SK-N-SH treated with all-trans-retinoic acid at 6 μM for 48 hours (cell line): ENCODE results near the gene MBLAC2.

Experiments
- ATAC-seq: fragments of 200-7000 bp; cut with Tn5 transposase; 3 replicates; pipeline ENCODE4 v1.9.1; 2020; ENCODE audit warnings: mild to moderate bottlenecking, moderate library complexity
- BACH2 ChIP-seq: fragments of 250-450 bp; sonication (Bioruptor Pico); IDR thresholded peaks from 2 replicates; pipeline ENCODE4 v1.9.0; 2021; ENCODE audit warnings: mild to moderate bottlenecking, borderline replicate concordance
- CSDC2 ChIP-seq: fragments of 250-450 bp; sonication (Bioruptor Pico); IDR thresholded peaks from 2 replicates; pipeline ENCODE4 v1.5.0; 2020; ENCODE audit warnings: mild to moderate bottlenecking, moderate library complexity
- ESRRG ChIP-seq: fragments of 250-450 bp; sonication (Bioruptor Pico); IDR thresholded peaks from 2 replicates; pipeline ENCODE4 v1.6.1; 2021; ENCODE audit warnings: mild to moderate bottlenecking
- GLIS3 ChIP-seq: fragments of 250-450 bp; sonication (Bioruptor Pico); IDR thresholded peaks from 2 replicates; pipeline ENCODE4 v1.5.0; 2020; ENCODE audit warnings: mild to moderate bottlenecking, moderate library complexity
- OSR1 ChIP-seq: fragments of 250-450 bp; sonication (Bioruptor Pico); IDR thresholded peaks from 2 replicates; pipeline ENCODE4 v1.8.0; 2022; ENCODE audit warnings: moderate library complexity, mild to moderate bottlenecking, inconsistent platforms
- PATZ1 ChIP-seq: fragments of 250-450 bp; sonication (Bioruptor Pico); IDR thresholded peaks from 2 replicates; pipeline ENCODE4 v1.8.0; 2020; ENCODE audit warnings: mild to moderate bottlenecking, moderate library complexity, borderline replicate concordance
- TCF4 ChIP-seq: fragments of 250-450 bp; sonication (Bioruptor Pico); IDR thresholded peaks from 2 replicates; pipeline ENCODE4 v1.8.0; 2021; ENCODE audit warnings: mild to moderate bottlenecking, moderate library complexity, borderline replicate concordance
- ZC3H10 ChIP-seq: fragments of 250-450 bp; sonication (Bioruptor Pico); IDR thresholded peaks from 2 replicates; pipeline ENCODE4 v1.5.1; 2021; ENCODE audit warnings: mild to moderate bottlenecking, moderate library complexity
- ZFP3 ChIP-seq: fragments of 250-450 bp; sonication (Bioruptor Pico); IDR thresholded peaks from 2 replicates; pipeline ENCODE4 v1.5.0; 2020; ENCODE audit warnings: mild to moderate bottlenecking, moderate library complexity
- ZFP30 ChIP-seq: fragments of 450-650 bp; formaldehyde crosslinking; IDR thresholded peaks from 2 replicates; pipeline ENCODE4 v1.5.0; 2022; ENCODE audit warnings: mild to moderate bottlenecking, moderate library complexity
- ZNF565 ChIP-seq: fragments of 450-650 bp; formaldehyde crosslinking; conservative IDR thresholded peaks from 2 replicates; pipeline ENCODE4 v1.5.0; 2020; ENCODE audit warnings: low read depth, mild to moderate bottlenecking, moderate library complexity
- ZNF70 ChIP-seq: fragments of 450-650 bp; formaldehyde crosslinking; IDR thresholded peaks from 2 replicates; pipeline ENCODE4 v1.5.0; 2020; ENCODE audit warnings: mild to moderate bottlenecking, moderate library complexity
- TF ChIP-seq, protein P1 (sequence below): fragments of 250-450 bp; sonication (Bioruptor Pico); IDR thresholded peaks from 2 replicates; pipeline ENCODE4 v1.8.0; 2021; ENCODE audit warnings: low read depth, mild to moderate bottlenecking, moderate library complexity, borderline replicate concordance
- TF ChIP-seq, protein P2 (sequence below): fragments of 250-450 bp; sonication (Bioruptor Pico); IDR thresholded peaks from 2 replicates; pipeline ENCODE4 v1.5.1; 2021; ENCODE audit warnings: mild to moderate bottlenecking, moderate library complexity
- TF ChIP-seq, protein P3 (sequence below): fragments of 250-450 bp; sonication (Bioruptor Pico); IDR thresholded peaks from 2 replicates; pipeline ENCODE4 v1.5.0; 2020; ENCODE audit warnings: mild to moderate bottlenecking, moderate library complexity
- TF ChIP-seq, protein P4 (sequence below): fragments of 250-450 bp; sonication (Bioruptor Pico); IDR thresholded peaks from 2 replicates; pipeline ENCODE4 v1.5.1; 2020; ENCODE audit warnings: low read depth, mild to moderate bottlenecking, moderate library complexity

Gene MBLAC2

DNA sequence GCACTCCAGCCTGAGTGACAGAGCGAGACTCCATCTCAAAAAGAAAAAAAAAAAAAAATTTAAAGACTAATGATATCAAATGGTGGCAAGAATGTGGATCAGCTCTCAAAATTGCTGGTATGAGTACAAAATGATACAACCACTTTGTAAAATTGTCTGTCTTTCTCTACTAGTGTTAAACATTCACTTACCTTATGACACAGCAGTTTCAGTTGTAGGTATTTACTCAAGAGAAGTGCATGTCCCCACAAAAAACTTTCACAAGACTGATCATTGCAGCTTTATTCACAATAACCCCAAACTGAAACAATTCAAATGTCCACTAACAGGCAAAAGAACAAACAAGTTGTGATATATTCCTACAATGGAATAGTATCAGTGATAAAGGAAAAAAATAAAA lies 50.3 kb downstream of the MBLAC2 start:
- TF ChIP-seq PATZ1 (CRISPR knock-in tag), result no peak
- no peak for TF ChIP-seq ZC3H10
- no peak for TF ChIP-seq ZNF565 (CRISPR knock-in tag)
- no peak for TF ChIP-seq OSR1
- no peak for TF ChIP-seq GLIS3 (CRISPR knock-in tag)
- no peak for TF ChIP-seq ZFP30 (CRISPR knock-in tag)
- TF ChIP-seq BACH2 (CRISPR knock-in tag), result no peak
- no peak for TF ChIP-seq ZFP3 (CRISPR knock-in tag)
- no peak for ATAC-seq

DNA sequence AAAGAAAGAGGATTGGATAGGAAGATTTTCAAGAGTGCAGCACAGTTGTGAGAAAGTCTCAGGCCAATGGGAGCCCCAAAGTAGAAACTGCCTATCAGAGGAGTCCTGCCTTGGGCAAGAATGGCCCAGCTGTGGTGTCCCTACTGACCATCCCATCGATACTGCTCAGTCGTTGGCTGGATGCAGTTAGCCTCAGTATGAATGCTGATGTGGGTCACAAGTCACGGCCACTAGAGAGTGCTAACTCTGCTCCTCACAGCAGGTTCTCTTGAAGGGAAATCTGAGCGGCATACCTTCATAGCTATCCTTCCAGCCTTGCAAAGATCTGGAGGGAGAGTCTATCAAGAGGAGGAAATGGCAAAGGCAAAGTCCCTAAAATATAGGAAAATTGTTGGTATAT lies 53.4 kb downstream of the MBLAC2 start:
- ATAC-seq, result peak; percentile 75
- TF ChIP-seq GLIS3 (CRISPR knock-in tag), result no peak
- no peak for TF ChIP-seq ESRRG (CRISPR knock-in tag)
- no peak for TF ChIP-seq CSDC2 (CRISPR knock-in tag)
- no peak for TF ChIP-seq ZNF70 (CRISPR knock-in tag)
- TF ChIP-seq, protein P1, sequence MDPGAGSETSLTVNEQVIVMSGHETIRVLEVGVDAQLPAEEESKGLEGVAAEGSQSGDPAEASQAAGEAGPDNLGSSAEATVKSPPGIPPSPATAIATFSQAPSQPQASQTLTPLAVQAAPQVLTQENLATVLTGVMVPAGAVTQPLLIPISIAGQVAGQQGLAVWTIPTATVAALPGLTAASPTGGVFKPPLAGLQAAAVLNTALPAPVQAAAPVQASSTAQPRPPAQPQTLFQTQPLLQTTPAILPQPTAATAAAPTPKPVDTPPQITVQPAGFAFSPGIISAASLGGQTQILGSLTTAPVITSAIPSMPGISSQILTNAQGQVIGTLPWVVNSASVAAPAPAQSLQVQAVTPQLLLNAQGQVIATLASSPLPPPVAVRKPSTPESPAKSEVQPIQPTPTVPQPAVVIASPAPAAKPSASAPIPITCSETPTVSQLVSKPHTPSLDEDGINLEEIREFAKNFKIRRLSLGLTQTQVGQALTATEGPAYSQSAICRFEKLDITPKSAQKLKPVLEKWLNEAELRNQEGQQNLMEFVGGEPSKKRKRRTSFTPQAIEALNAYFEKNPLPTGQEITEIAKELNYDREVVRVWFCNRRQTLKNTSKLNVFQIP (CRISPR knock-in tag), result no peak
- no peak for TF ChIP-seq ZNF565 (CRISPR knock-in tag)
- TF ChIP-seq, protein P2, sequence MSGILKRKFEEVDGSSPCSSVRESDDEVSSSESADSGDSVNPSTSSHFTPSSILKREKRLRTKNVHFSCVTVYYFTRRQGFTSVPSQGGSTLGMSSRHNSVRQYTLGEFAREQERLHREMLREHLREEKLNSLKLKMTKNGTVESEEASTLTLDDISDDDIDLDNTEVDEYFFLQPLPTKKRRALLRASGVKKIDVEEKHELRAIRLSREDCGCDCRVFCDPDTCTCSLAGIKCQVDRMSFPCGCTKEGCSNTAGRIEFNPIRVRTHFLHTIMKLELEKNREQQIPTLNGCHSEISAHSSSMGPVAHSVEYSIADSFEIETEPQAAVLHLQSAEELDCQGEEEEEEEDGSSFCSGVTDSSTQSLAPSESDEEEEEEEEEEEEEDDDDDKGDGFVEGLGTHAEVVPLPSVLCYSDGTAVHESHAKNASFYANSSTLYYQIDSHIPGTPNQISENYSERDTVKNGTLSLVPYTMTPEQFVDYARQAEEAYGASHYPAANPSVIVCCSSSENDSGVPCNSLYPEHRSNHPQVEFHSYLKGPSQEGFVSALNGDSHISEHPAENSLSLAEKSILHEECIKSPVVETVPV, result no peak
- TF ChIP-seq, protein P3, sequence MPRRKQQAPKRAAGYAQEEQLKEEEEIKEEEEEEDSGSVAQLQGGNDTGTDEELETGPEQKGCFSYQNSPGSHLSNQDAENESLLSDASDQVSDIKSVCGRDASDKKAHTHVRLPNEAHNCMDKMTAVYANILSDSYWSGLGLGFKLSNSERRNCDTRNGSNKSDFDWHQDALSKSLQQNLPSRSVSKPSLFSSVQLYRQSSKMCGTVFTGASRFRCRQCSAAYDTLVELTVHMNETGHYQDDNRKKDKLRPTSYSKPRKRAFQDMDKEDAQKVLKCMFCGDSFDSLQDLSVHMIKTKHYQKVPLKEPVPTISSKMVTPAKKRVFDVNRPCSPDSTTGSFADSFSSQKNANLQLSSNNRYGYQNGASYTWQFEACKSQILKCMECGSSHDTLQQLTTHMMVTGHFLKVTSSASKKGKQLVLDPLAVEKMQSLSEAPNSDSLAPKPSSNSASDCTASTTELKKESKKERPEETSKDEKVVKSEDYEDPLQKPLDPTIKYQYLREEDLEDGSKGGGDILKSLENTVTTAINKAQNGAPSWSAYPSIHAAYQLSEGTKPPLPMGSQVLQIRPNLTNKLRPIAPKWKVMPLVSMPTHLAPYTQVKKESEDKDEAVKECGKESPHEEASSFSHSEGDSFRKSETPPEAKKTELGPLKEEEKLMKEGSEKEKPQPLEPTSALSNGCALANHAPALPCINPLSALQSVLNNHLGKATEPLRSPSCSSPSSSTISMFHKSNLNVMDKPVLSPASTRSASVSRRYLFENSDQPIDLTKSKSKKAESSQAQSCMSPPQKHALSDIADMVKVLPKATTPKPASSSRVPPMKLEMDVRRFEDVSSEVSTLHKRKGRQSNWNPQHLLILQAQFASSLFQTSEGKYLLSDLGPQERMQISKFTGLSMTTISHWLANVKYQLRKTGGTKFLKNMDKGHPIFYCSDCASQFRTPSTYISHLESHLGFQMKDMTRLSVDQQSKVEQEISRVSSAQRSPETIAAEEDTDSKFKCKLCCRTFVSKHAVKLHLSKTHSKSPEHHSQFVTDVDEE (CRISPR knock-in tag), result no peak
- no peak for TF ChIP-seq TCF4 (CRISPR knock-in tag)
- TF ChIP-seq ZFP3 (CRISPR knock-in tag), result no peak
- TF ChIP-seq BACH2 (CRISPR knock-in tag), result no peak
- TF ChIP-seq ZFP30 (CRISPR knock-in tag), result no peak
- TF ChIP-seq, protein P4, sequence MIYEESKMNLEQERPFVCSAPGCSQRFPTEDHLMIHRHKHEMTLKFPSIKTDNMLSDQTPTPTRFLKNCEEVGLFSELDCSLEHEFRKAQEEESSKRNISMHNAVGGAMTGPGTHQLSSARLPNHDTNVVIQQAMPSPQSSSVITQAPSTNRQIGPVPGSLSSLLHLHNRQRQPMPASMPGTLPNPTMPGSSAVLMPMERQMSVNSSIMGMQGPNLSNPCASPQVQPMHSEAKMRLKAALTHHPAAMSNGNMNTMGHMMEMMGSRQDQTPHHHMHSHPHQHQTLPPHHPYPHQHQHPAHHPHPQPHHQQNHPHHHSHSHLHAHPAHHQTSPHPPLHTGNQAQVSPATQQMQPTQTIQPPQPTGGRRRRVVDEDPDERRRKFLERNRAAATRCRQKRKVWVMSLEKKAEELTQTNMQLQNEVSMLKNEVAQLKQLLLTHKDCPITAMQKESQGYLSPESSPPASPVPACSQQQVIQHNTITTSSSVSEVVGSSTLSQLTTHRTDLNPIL (CRISPR knock-in tag), result no peak
- no peak for TF ChIP-seq ZC3H10

GRCh38 chr5:90418214-90418613 lies 56.4 kb downstream of the MBLAC2 start:
- peak; percentile 86 for ATAC-seq
- TF ChIP-seq GLIS3 (CRISPR knock-in tag), result no peak

DNA sequence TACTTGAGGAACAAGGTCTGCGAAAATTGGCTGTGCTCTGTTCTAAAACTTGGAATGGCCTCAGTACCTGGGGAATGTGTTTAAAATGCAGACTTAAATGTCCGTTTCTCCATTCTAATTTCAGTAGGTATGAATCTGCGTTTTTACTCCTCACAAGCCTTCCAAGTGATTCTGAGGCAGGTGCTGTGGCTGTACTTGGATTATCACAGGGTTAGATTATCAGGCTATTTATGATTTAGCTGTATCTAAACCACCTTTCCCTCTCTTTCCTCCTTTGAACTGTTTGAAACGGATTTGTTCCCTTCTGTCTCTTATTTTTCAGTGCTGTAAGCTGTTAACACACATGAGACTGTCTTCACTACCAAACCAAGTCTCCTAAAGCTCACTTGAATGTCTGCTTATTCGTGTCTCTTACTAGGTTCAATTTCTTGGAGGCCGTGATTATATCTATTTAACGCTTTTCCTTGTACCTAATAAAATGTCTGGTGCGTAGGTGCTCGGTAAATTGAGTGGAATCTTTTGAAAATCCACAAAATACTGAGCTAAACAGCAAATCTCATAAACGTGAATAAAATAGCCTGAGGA lies 64.3 kb downstream of the MBLAC2 start:
- peak; percentile 2; the same call in 2 of the 3 replicates for ATAC-seq
- TF ChIP-seq PATZ1 (CRISPR knock-in tag), result 0 out of 2 replicates have a peak, but pooled peaks have one; percentile 7
- TF ChIP-seq ZFP30 (CRISPR knock-in tag), result no peak
